Measurements from ENCODE around the gene NDST1. TPM values are rescaled to one million over a fixed set of nuclear protein-coding genes. Genes with fewer than 3 reads are reported as not detected.

The NDST1 gene
- total and polyA plus RNA-seq, 10 of the 15 experiments (the other 5 are each of a cell fraction or from before 2014, with no cell fraction given), result 0.20 to 53.5 (median 12.9) TPM

GRCh38 chr5:150465927-150466326 is 42.0 kb upstream of the NDST1 start (continued):
- no peak for TF ChIP-seq E4F1 (IDR thresholded peaks at IDR 0.05; ENCODE audit: borderline replicate concordance, partially characterized antibody)

GRCh38 chr5:150468206-150468605 is 39.7 kb upstream of the NDST1 start:
- H3K9ac ChIP-seq (ENCODE audit: control insufficient read depth, insufficient read depth, low read length), result no peak overlapping the region
- intact Hi-C loops (cut with micrococcal nuclease; ENCODE audit: unreplicated experiment) (no loop called here), in situ Hi-C loops (cut with MboI) (no loop called here)
- no peaks in the 10 kb centered on the region for H3K27me3 ChIP-seq (replicated peaks in 1 of 2; ENCODE audit: control insufficient read depth in 2 of 2, insufficient read depth in 2 of 2, low read length in 1 of 2)
- DNase-seq (ENCODE audit: low read depth, low spot score) (no peak), ATAC-seq (no peak), FAIRE-seq (no peak)
- H3K79me2 ChIP-seq (ENCODE audit: control insufficient read depth, insufficient read depth, low read length), result no peaks in the 10 kb centered on the region
- 53% methylated on average over 4 of the region's 4 CpGs for WGBS (ENCODE audit: insufficient coverage, insufficient replicate concordance, low lambda C conversion rate, missing lambda C conversion rate)
- no TSS peak for BruUV-seq (replicated peaks)
- H3K36me3 ChIP-seq (ENCODE audit: control insufficient read depth in 2 of 2, insufficient read depth in 2 of 2, low read length in 1 of 2), result no peaks in the 10 kb centered on the region
- H3K27ac ChIP-seq (ENCODE audit: control insufficient read depth, insufficient read depth), result no peak overlapping the region
- H3K4me1 ChIP-seq (ENCODE audit: control insufficient read depth, insufficient read depth, low read length), result no peaks in the 10 kb centered on the region
- SMC1A ChIA-PET (ENCODE audit: uncharacterized antibody, unreplicated experiment), result interaction anchor here (0.9 to 1.0 kb wide), 2 partner anchors 9 to 22 kb away, joined by 3 to 4 read pairs; no protein-coding TSS in a partner anchor
- no peak for TF ChIP-seq CTCF (IDR thresholded peaks at IDR 0.05 in 2 of 3, conservative IDR thresholded peaks at IDR 0.05 in 1 of 3; ENCODE audit: control insufficient read depth in 2 of 3, extremely low read depth in 1 of 3, insufficient read depth in 1 of 3, low read depth in 3 of 3, low read length in 3 of 3)
- TF ChIP-seq SUPT20H (IDR thresholded peaks at IDR 0.05; ENCODE audit: borderline replicate concordance, control insufficient read depth, low read depth, low read length), result no peak
- TF ChIP-seq HDAC6 (IDR thresholded peaks at IDR 0.05; ENCODE audit: unreplicated experiment), result no peak
- TF ChIP-seq CHD1 (IDR thresholded peaks at IDR 0.05; ENCODE audit: low read depth, low read length), result no peak
- H3K9me3 ChIP-seq (replicated peaks; ENCODE audit: control insufficient read depth, insufficient read depth, low read length), result no peaks in the 10 kb centered on the region
- no peaks in the 10 kb centered on the region for H4K20me1 ChIP-seq (ENCODE audit: control insufficient read depth, insufficient read depth)
- H3K4me3 ChIP-seq, result no peak overlapping the region
- POLR2A ChIA-PET, result no interaction called here
- CTCF ChIA-PET, result no interaction called here
- H2AFZ ChIP-seq (ENCODE audit: control insufficient read depth, low read depth, low read length), result no peak overlapping the region
- no peak overlapping the region for H3K4me2 ChIP-seq (ENCODE audit: control insufficient read depth, insufficient read depth)
- RAD21 ChIA-PET (ENCODE audit: unreplicated experiment), result no interaction called here

All from GM12878 (cell line).